HUDEP-2 (cell line): ENCODE results near the gene UBE2D4.
A peak's percentile ranks its signal among the peaks of the same experiment; 100 is the strongest.
"Not testable (repeated sequence)": the region's sequence is repeated elsewhere in the genome, so short reads cannot be mapped to it uniquely, and the experiment has no call there.

Experiments used
- DNase-seq, 76 experiments: peaks; one replicate each; lab custom pipeline; 2025; ENCODE audit not compliant: unreplicated experiment in 76 of 76; lab: John Stamatoyannopoulos, UW

The UBE2D4 gene

DNA sequence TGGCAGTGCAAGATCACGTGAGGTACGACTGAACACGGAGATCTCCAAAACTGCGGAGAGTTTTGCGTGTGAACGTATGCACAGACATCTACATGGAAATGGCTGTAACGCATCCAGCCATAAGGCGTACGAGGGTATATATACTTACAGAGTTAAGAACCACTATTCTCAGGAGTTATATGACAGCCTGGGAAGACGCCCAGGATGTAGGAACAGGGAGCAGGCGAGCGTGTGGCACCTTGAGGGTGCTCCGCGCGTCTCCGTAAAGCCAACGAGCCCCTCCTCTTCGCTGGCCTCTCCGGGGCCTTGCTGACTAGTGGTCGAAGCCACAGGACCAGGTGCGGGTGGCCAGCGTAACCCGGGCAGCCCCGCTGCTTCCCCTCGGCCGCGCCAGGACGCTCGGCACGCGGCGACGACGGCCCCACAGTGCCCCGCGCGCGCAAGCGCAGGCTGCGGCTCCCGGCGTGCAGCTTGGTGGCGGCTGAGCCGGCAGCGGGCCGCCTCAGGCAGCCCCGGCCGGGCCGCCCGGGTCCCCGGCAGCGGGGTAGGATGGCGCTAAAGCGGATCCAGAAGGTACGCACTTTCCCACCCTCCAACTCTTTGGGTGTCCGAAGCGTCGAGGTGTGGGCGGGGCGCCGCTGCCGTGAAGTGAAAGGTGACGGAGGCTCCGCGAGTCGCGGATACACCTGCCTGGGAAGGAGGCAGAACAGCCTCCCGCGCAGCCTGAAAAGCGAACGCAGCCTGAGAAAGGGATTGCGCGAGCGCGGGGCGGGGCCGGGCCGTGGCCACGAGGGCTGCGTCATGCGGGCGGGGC, at the start of gene UBE2D4:
TSS of gene UBE2D4 (plus strand) at position 453 of the 814 bp plus-strand sequence. CDS start at position 550, 97 bp downstream.
- peak in 74 of 76 experiments; percentile 16 to 86 (median 71) for DNase-seq

DNA sequence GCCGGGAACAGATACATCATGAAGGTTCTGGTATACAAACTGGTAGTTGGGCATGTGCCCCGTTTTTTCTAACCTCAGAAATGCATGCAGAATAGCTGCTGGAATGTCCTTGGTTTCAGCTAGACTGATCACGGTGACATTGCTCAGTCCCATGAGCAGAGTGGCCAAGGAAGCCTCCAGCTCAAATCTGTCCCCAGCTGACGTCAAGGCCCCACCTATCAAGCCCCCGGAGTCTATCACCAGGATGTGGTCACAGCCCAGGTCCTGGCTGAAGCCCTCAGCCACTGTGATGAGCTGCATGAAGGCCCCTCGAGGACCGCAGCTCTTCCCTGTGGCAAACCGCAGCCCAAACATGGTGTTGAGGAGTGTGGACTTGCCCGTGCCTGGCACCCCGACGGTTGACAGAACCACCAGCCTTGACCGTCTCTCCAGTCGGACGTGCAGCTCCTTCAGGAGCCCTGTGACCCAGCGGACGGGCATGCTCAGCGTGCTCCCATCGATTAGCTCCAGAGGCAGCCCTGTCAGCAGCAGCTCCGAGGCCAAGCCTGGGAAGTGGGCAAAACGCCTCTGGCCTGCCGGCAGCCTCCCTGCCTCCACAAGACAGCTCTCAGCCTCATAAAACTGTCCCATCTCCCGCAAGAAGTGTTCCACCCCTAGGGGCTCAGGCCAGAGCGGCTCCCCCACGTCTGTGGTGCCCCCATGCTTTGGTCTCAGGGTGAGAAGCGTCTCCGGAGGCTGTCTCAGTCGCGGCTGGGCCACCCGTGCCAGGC, 49.1 kb upstream of the UBE2D4 start:
- no peak for DNase-seq

DNA sequence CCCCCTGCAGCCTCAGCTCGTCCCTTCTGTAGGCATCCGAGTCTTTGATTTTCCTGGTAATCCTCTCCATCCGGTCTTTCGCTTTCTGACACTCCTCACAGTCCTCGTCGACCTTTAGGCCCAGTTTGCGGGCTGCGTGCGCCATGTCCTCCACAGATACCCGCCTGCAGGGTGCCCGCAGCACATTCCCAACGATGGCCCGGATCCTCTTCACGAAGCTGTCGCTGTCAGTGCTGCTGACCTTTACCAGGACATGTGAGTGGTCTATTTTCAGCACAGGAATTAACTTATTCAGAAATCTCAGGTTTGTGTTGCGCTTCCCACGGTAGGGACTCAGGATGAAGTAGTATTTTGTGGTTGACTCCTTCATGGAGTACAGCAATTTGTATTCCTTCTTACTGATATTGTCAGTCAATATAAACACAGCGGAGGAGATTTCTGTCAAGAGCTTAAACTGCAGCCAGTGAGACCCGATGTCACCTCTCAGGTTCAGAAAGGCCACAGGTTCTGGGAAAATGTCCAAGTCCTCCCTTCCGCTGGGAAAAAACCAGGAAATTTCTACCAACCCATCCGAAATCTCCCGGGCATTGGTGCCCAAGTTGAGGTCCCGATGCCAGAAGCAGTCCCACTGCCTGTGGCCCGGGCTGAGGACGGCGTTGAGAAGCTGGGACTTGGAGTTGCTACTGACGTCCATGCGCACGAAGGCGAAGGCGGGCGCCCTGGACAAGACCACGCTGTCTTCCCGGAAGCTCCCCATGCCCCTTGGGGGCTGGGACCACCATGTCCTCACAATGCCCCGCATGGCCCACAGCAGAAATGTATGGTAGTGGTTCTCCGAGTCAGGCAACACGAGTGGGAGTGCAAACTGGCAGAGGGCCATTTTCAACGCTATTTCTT, 48.0 kb upstream of the UBE2D4 start:
- no peak for DNase-seq

DNA sequence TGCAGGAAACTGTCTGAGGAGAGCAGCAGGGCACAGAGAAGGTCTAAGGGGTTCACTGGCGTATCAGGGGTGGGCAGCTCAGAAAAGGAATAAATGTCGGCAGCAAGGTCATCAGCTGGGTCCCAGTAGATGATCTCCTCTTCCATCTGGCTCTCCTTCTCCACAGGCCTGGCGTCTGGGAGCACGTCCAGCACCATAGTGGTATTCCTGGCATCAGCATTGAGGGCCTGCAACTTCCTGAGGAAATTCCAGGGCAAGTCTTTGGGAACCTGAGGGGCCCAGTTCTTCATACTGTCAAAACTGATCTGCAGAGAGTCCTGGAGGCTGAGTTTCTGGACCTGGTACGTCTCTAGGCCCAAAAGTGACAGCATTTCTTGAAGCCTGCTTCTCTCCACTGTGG, 47.4 kb upstream of the UBE2D4 start:
- no peak for DNase-seq

DNA sequence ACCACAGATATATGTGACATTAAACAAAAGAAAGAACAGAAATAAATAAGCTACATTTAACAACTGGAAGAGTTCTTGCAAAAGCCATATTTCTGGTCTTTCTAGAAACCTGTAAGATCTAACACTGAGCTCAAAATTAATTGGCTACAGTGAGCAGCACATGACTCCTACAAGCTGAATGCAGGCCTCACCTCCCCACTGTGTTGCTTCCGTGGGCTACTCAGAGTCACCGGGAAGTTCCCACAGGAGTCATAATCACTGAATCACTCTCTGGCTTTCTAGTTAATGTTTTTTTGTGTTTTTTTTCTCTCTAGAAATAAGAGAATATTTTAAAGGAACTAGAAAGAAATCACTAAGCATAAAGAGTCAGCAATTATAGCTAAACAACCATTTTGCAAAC, 46.8 kb upstream of the UBE2D4 start:
- DNase-seq, result no peak

DNA sequence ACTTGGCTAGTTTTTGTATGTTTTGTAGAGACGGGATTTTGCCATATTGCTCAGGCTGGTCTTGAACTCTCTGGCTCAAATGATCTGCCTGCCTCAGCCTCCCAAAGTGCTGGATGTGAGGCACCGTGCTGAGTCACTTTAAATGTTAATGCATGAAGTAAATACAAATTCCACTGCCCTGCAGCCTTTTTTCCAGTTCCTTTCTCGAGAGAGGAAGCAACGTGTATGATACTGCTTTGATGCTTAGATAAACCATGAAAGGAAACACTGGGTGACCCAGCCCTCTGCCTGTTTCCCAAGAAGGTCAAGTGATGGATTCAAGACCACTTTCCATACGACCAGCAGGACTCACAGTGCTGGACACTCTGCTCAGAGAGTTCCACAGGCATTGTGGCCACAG, 45.6 kb upstream of the UBE2D4 start:
- DNase-seq, result no peak

DNA sequence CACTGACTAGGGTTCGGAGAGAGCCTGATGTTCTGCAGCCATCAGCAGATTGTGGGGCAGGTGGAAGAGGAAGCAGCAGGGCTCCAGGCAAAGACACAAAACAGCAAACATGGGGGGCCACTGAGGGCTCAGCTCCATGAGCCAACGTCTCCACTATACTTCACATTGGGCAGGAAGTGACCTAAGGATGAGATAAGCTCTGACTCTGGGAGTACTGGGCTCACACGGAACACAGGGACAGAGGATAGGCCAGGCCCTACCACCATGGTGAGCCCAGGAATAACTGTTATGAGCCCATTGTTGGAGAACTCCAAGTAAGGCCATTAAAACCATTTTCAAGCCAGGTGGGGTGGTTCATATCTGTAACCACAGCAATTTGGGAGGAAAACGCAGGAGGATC, 42.0 kb upstream of the UBE2D4 start:
- no peak for DNase-seq

DNA sequence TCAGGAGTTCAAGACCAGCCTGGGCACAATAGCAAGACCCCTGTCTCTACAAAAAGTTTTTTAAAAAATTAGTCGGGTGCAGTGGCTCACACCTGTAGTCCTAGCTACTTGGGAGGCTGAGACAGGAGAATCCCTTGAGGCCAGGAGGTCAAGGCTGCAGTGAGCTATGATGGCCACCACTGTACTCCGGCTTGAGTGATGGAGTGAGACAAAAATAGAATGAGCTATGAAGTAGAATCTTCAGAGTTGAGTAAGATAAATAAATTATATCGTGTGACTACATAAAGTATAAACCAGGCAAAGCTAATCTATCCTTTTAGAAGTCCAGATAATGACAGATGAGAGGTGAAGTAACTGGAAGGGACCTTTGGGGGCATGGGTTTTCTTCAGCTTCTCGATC, 41.6 kb upstream of the UBE2D4 start:
- DNase-seq, result no peak

DNA sequence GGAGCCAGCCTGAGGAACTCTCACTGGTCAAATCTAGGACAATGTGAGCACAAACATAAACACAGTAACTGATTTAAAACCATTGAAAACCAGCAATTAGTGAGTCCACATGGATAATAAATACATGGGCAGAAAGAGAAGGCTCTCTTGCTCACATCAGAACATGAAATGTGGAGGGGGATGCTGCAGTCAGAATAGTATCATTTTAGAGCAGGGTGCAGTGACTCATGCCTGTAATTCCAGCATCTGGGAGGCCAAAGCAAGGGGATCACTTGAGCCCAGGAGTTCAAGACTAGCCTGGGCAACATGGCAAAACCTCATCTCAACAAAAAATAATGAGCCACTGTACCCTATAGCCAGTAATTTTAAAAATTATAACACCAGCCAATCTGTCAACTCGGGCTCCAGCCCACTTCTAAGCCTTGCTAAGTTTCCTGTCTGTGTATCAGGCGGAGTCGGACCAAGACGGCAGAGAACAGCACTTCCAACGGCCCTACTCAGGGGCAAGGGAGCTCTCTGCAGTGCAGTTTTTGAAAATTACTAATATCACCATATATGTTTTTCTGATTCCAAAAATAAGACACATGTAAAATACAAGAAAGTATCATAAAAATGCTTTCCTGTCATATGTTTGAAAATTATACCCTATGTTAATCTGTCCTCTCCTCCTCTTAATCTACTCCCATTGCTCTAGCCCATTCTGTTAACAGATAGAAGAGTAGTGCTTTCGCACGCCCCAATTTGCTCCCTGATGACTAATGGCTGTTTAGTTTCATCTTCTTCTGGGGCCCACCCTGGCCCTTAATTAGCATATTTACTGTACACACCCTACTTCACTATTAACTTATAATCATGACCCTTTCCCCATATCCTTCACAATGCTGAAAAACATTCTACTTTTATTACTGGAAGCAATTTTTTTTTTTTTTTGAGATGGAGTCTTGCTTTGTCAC, 37.0 kb upstream of the UBE2D4 start:
- DNase-seq, result peak in 5 of 76 experiments; percentile 3 to 15 (median 13)

DNA sequence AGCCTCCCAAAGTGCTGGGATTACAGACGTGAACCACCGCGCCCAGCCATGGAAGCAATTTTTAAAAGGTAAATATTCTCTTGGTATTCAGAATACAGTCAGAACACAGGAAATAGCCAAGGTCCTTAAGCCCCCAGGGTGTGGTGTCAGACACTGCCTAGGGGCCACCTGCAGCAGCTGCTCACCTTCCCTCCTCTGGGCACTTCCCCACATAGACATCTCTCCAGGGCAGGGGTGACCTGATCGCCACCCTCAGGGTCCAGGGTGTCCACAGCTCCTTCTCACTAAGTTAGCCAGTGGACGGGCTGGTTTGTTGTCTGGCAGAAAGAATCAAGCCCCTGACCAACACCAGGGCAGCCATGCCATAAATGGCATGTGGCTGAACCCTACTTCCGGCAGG, 35.8 kb upstream of the UBE2D4 start:
- no peak for DNase-seq

DNA sequence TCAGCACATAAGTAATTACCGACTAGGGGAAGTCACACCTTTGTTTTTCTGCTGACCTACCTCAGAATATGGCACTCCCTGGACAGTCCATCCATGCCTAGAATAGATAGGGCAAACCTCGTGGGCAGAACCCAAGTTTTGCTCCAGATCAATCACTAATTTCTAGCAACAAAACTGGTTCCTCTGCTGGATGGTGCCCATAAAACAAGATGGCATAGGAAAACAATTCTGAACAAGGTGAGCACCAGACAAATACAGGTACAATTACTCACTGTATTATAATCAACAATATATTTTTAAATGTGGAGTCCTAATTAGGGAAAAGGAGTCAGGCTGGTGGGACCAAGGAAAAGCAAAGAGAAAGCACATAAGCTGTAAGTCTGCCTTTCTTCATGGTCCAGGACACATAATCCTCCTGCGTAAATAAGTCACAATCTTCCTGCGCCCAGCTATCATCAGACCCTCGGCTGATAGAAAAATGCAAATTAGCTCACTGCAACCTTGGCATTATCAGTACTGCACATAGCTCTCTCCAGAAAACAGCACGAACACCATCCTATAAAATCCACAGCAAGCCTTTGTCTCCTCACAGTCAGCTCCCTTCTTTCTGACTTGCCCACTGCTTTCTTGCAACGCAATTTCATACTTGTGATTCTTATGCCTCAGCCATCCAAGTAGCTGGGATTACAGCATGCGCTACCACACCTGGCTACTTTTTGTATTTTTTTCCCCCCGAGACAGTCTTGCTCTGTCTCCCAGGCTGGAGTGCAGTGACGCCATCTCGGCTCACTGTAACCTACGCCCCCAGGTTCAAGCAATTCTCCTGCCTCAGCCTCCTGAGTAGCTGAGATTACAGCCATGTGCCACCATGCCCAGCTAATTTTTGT, 34.9 kb upstream of the UBE2D4 start:
- DNase-seq, result no peak

DNA sequence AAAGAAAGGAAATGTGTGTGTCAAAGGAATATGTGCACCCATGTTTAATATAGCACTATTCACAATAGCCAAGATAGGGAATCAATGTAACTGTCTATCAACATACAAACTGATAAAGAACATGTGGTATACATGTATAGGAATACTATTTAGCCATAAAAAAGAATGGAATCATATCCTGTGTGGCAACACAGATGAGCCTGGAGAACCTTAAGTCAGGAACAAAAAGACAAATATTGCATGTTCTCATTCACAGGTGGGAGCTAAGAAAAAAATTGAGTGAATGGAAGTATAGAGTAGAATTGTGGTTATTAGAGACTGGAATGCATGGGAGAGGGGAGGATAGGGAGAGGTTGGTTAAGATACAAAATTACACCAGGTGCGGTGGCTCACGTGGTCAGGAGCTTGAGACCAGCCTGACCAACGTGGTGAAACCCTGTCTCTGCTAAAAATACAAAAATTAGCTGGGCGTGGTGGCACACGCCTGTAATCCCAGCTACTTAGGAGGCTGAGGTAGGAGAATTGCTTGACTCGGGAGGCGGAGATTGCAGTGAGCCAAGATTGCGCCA, 30.3 kb upstream of the UBE2D4 start:
- DNase-seq, result no peak

DNA sequence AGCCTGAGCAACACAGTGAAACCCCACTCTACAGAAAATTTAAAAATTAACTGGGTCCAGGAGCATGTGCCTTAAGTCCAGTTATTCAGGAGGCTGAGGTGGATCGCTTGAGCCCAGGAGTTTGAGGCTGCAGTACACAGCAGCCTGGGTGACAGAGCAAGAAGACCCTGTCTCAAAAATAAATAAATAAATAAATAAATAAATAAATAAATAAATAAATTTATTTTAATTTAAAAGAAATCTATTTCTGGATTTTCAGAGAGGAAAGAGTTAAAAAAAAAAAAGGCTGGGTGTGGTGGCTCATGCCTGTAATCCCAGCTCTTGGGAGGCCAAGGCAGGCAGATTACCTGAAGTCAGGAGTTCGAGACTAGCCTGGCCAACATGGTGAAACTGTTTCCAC, 27.7 kb upstream of the UBE2D4 start:
- DNase-seq, result not testable (repeated sequence)

DNA sequence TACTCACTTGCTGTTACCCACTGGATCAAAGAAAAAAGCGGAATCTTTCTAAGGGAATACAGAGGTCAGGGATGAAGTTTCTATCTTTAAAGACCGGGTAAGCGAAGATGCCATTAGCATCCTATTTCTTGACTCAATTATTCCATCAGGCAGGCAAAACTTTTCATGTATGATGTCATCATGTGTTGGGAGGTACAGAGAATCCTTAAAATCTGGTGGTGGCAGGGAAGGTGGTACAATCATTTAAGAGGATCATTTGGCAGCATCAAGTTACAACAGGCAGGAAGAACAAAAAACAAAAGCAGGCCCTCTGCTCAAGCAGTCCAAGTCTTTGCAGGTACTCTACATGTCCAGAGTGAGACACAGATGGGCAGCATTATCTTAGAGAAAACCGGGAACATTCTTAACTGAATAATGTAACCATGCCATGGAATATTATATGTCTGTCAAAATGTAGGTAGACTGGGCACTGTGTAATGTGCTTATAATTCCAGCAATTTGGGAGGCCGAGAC, 23.6 kb upstream of the UBE2D4 start:
- DNase-seq, result no peak

DNA sequence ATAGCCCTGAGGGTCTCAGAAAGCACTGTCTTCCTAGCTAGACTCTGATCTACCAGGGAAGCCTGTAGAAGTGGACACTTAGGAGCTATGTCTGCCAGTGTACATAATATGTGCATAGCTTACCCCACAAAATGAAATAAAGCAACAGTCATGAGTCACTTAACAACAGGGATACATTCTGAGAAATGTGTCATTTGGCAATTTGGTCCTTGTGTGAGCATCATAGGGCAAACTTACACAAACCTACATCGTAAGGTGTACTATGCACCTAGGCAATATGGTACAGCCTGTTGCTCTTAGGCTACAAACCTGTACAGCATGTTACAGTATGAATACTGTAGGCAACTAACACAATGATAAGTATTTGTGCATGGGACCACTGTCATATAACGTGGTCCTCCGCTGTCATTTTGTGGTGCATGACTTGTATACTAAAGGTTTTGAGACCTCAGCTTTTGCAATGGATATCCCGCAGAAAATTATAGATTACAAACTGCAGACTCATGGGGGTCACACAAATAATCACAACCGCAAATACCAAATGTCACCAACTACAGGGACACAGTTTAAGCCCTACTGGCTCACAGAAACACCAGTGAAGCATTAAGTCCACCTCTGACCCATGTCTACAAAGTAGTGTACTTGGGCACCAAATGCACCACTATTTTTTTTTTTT, 21.6 kb upstream of the UBE2D4 start:
- no peak for DNase-seq

DNA sequence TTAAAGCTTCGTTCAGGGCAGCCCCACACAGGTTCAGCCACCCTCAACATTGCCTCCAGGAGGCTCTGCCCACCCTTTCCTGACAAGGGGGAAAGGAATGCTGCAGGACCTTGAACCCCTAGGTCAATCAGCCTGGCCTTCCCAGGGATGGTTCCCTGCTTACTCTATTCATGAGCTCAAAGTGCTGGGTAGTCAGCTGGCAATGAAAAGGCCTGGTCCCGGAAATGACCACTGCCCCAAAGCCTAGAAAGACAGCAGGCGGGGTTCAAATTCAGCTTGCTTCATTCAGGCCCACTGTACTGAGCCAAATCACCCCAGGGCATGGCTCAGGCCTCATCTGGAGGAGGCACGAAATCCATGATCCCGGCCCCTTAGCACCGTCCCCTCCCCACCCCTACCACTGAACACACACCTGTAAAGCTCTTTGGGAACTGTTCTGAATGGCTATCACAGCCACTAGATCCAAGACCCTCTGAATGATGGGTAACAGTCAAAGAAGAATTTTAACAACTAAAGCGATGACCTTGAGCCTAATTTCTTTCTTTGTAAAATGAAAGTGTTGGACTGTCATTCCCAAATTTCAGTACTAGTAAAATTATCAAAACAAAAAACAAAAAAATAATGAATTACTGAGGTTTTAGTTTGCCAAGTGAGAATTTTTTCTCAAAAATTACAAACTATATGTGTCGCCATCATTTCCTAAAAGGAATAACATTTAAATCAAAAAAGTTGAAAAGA, 20.9 kb upstream of the UBE2D4 start:
- peak in 1 of 76 experiments; percentile 4 for DNase-seq

DNA sequence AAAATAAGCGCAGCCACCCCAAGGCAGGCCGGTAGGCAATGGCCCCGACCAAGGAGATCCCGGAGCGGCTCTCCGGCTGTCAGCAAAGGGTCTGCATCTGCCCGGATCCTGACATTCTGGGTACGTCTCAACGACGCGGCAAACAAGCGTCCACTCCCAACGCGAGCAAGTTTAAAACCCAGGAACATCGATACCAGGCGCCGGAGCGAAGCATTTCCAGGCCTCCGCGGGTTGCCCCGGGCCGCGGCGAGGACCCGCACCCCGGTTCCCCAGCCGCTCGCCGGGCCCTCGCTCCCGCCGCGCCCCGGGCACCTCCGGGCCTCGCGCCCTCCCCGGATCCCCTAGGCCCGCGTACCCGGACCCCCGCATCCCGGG, 20.3 kb upstream of the UBE2D4 start:
- peak in 9 of 76 experiments; percentile 9 to 37 (median 18) for DNase-seq
